Measurements from ENCODE around the gene DTNB.

DTNB gene

DNA sequence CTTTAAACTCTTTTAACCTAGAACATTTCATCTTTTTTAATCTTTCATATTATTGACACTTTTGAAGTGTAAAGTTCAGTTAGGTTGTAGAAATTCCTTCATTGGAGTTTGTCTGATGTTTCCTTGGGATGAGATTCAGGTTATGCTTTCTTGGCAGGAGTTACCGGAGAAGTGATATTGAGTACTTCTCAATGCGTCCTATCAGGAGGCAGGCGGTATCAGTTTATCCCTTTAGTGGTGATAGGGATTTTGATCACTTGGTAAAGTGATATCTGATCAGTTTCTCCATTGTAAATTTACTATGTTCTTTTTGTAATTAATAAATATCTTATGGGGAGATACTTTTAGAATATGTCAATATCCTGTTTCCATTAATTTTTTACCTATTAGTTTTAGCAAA lies 78.4 kb downstream of the DTNB start:
- Mint-ChIP-seq H3K9me3 (no peaks in the 10 kb centered on the region), H3K27ac (no peak overlapping the region), H3K27me3 (no peaks in the 10 kb centered on the region), H3K4me3 (no peak overlapping the region), H3K36me3 (peaks cover 8% of the 10 kb centered on the region), H3K4me1 (no peaks in the 10 kb centered on the region)
- no peak for ATAC-seq

GRCh38 chr2:25592766-25593292 lies 80.5 kb downstream of the DTNB start:
- no peaks in the 10 kb centered on the region for H3K27me3 Mint-ChIP-seq
- H3K9me3 Mint-ChIP-seq = no peaks in the 10 kb centered on the region
- ATAC-seq = no peak
- no peaks in the 10 kb centered on the region for H3K4me1 Mint-ChIP-seq
- no peaks in the 10 kb centered on the region for H3K36me3 Mint-ChIP-seq
- H3K27ac Mint-ChIP-seq = no peak overlapping the region
- no peak overlapping the region for H3K4me3 Mint-ChIP-seq

- Mint-ChIP-seq H3K4me1 (peaks cover 9% of the 10 kb centered on the region), H3K4me3 (no peak overlapping the region), H3K27ac (no peak overlapping the region)
Measured at GRCh38 chr2:25590921-25591505, 82.4 kb downstream of the DTNB start.

DNA sequence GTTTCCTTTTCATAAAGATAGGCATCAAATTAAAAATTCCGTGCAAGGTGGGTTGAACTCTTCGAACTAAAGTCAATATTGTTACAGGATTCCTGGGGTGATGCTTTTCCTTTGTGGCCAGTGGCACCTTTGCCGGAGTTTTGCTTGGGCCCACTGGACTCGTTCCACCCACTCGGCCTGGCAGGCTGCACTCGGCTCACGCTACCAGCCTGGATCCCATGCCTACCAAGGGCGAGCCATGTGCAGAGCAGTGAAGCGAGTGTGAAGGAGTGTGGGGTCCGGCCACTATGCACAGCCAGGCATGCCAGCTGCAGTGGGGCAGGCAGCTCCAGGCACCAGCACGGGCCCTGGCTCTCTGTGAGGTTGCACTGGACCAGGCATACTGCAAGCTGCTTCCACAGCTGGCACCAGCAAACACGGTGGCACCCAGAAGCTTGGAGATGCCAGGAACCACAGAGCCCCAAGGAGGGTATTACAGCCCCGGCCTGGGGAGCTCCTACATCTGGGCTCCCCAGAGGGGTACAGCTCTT lies 83.6 kb downstream of the DTNB start:
- no peaks in the 10 kb centered on the region for H3K27me3 Mint-ChIP-seq
- H3K9me3 Mint-ChIP-seq = no peaks in the 10 kb centered on the region
- H3K36me3 Mint-ChIP-seq = no peaks in the 10 kb centered on the region
- no peak overlapping the region for H3K27ac Mint-ChIP-seq
- H3K4me1 Mint-ChIP-seq = peaks cover 17% of the 10 kb centered on the region
- ATAC-seq = no peak
- H3K4me3 Mint-ChIP-seq = no peak overlapping the region

More at GRCh38 chr2:25590921-25591505, 82.4 kb downstream of the DTNB start:
- no peaks in the 10 kb centered on the region for H3K27me3 Mint-ChIP-seq
- H3K36me3 Mint-ChIP-seq = no peaks in the 10 kb centered on the region
- no peaks in the 10 kb centered on the region for H3K9me3 Mint-ChIP-seq
- no peak for ATAC-seq

DNA sequence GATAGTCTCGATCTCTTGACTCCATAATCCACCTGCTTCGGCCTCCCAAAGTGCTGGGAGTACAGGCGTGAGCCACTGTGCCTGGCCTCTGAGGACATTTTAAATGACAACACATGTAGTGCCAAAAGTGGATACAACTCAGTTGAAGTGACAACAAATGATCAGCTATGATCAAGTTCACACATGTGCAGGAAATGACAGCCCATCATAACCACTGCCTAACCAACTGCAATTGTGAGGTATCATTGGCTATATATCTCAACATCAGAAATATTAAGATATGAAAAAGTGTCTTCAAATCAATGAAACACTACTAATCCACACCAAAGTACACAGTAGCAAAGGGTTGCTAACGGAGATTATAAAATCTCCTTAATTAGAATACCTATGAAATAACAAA lies 84.8 kb downstream of the DTNB start:
- no peak for ATAC-seq
- no peaks in the 10 kb centered on the region for H3K9me3 Mint-ChIP-seq
- no peaks in the 10 kb centered on the region for H3K36me3 Mint-ChIP-seq
- H3K27ac Mint-ChIP-seq = no peak overlapping the region
- no peak overlapping the region for H3K4me3 Mint-ChIP-seq
- H3K4me1 Mint-ChIP-seq = peaks cover 17% of the 10 kb centered on the region
- no peaks in the 10 kb centered on the region for H3K27me3 Mint-ChIP-seq

DNA sequence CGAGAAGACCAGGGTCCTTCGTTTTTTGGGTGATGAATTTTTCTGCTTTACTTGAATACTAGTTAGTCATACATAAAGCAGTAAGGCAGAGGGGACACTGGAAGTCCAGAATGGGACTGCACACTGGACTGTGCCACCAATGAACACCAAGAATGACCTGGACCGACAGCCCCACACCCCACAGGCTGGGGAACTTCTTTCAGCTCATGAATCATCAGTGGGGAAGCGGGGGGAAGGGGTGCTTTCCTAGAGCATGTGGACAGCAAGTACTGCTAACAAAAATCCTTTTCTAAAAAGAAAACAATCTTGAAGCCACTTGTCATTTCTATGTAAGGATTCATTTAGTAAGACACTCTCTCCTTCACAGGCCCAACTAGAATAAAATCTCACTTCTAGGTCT lies 86.0 kb downstream of the DTNB start:
- Mint-ChIP-seq H3K4me3 (no peak overlapping the region), H3K27ac (no peak overlapping the region), H3K4me1 (peaks cover 22% of the 10 kb centered on the region), H3K36me3 (no peaks in the 10 kb centered on the region), H3K27me3 (no peaks in the 10 kb centered on the region), H3K9me3 (no peaks in the 10 kb centered on the region)
- ATAC-seq = peak; percentile 55

GRCh38 chr2:25586726-25587144 lies 86.6 kb downstream of the DTNB start:
- Mint-ChIP-seq H3K4me3 (no peak overlapping the region), H3K4me1 (peaks cover 28% of the 10 kb centered on the region)

GRCh38 chr2:25585189-25585588 lies 88.2 kb downstream of the DTNB start:
- no peak for ATAC-seq
- H3K27ac Mint-ChIP-seq = no peak overlapping the region

More at GRCh38 chr2:25586726-25587144, 86.6 kb downstream of the DTNB start:
- no peaks in the 10 kb centered on the region for H3K36me3 Mint-ChIP-seq
- peak; percentile 75 for ATAC-seq
- H3K9me3 Mint-ChIP-seq = no peaks in the 10 kb centered on the region
- H3K27me3 Mint-ChIP-seq = no peaks in the 10 kb centered on the region
- peak overlapping the region; percentile 3 for H3K27ac Mint-ChIP-seq

DNA sequence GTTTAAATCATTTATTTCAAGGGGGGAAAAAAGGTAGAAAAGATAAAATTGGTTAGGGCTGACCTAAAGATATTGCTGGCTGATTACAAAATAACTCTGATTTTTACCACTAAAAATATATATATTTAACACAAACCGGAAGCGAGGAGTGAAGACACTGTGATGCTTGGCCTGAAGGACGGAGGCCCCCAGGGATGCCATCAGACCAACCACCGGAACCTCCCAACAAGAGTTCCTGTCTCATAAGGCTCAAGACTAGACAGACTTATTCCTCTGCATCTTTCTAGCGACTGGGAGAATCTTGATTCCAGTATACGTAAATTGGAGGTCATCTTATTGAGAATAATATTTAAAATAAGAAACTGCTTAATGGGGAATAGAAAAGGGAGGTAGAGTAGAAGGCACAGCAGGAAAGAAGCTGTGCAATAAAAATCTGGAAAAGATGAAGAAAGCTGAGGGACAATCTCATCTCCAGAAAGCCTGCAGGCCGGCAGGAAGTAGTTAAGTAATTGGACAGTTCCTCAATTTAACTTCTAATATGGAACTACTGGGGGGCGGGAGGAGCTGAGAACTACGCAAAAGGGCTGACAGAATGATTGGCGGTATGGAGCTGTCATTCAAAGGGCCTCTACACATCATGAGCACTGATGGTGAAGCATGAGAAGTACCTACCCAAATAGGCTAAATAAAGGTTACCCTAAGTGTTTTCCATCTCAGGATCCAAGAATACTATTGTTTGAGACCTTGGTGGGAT lies 91.1 kb downstream of the DTNB start:
- peaks cover 31% of the 10 kb centered on the region for H3K4me1 Mint-ChIP-seq
- peak overlapping the region; percentile 67 for H3K27ac Mint-ChIP-seq
- H3K36me3 Mint-ChIP-seq = peaks cover 7% of the 10 kb centered on the region
- no peaks in the 10 kb centered on the region for H3K9me3 Mint-ChIP-seq
- peak; percentile 80 for ATAC-seq
- no peaks in the 10 kb centered on the region for H3K27me3 Mint-ChIP-seq
- no peak overlapping the region for H3K4me3 Mint-ChIP-seq

More at GRCh38 chr2:25585189-25585588, 88.2 kb downstream of the DTNB start:
- no peaks in the 10 kb centered on the region for H3K9me3 Mint-ChIP-seq
- no peaks in the 10 kb centered on the region for H3K36me3 Mint-ChIP-seq
- H3K4me1 Mint-ChIP-seq = peaks cover 31% of the 10 kb centered on the region
- no peak overlapping the region for H3K4me3 Mint-ChIP-seq
- no peaks in the 10 kb centered on the region for H3K27me3 Mint-ChIP-seq

DNA sequence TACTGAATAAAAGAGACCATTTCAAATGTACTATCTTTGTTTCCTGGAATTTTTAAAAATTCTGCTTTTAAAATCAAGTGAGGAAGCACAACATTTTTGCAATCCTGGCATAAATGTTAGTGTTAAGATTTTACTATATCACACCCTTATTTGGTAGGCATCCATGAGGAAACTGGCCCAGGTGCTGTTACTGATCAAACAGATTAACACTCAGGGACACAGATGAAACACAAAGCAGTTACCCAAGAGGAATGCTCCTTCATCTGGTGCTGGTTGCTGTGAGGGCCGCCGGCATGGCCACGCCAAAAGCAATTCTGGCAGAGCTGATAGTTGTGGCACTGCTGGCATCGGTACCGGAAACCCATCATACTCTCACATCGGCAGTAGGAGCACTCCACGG lies 96.8 kb downstream of the DTNB start:
- ATAC-seq = no peak
- H3K9me3 Mint-ChIP-seq = no peaks in the 10 kb centered on the region
- H3K27ac Mint-ChIP-seq = no peak overlapping the region
- peaks cover 1% of the 10 kb centered on the region for H3K4me1 Mint-ChIP-seq
- H3K4me3 Mint-ChIP-seq = no peak overlapping the region
- H3K36me3 Mint-ChIP-seq = peaks cover 23% of the 10 kb centered on the region
- no peaks in the 10 kb centered on the region for H3K27me3 Mint-ChIP-seq

GRCh38 chr2:25572638-25573037 lies 100.7 kb downstream of the DTNB start:
- Mint-ChIP-seq H3K27ac (no peak overlapping the region), H3K27me3 (no peaks in the 10 kb centered on the region), H3K4me3 (no peak overlapping the region)

DNA sequence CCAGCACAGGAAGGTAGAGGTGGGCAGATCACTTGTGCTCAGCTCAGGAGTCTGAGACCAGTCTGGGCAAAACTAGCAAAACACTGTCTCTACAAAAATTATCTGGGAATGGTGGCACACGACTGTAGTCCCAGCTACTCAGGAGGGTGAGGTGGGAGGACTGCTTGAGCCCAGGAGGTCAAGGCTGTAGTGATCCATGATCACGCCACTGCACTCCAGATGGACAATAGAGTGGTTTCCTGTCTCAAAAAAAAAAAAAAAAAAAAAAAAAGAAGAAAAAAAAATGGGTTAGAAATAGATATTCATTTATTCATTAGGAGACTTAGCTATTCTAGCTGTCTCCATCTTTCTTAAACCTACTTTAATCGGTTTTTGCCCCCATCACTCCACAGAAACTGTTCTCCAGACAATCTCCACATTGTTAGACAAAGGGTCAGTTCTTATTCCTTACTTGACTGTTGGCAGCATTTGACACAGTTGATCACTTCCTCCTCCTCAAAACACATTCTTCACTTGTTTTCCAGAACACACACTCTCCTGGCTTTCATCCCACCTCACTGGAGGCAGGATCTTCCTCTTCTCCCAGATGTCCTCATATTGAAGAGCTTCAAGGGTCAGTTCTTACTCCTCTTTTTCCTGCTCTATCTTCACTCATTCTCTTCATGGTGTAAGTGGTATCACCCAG lies 103.1 kb downstream of the DTNB start:
- no peak overlapping the region for H3K4me3 Mint-ChIP-seq
- no peak overlapping the region for H3K27ac Mint-ChIP-seq
- H3K4me1 Mint-ChIP-seq = peaks cover 17% of the 10 kb centered on the region
- H3K27me3 Mint-ChIP-seq = no peaks in the 10 kb centered on the region
- no peaks in the 10 kb centered on the region for H3K9me3 Mint-ChIP-seq
- H3K36me3 Mint-ChIP-seq = peaks cover 9% of the 10 kb centered on the region
- ATAC-seq = no peak

More at GRCh38 chr2:25572638-25573037, 100.7 kb downstream of the DTNB start:
- no peaks in the 10 kb centered on the region for H3K9me3 Mint-ChIP-seq
- peaks cover 16% of the 10 kb centered on the region for H3K36me3 Mint-ChIP-seq
- ATAC-seq = no peak
- H3K4me1 Mint-ChIP-seq = peaks cover 3% of the 10 kb centered on the region

GRCh38 chr2:25567406-25567805 lies 106.0 kb downstream of the DTNB start:
- Mint-ChIP-seq H3K27ac (peak overlapping the region; percentile 40), H3K36me3 (peaks cover 8% of the 10 kb centered on the region), H3K9me3 (no peaks in the 10 kb centered on the region), H3K4me1 (peaks cover 23% of the 10 kb centered on the region), H3K27me3 (no peaks in the 10 kb centered on the region), H3K4me3 (no peak overlapping the region)
- ATAC-seq = peak; percentile 71

DNA sequence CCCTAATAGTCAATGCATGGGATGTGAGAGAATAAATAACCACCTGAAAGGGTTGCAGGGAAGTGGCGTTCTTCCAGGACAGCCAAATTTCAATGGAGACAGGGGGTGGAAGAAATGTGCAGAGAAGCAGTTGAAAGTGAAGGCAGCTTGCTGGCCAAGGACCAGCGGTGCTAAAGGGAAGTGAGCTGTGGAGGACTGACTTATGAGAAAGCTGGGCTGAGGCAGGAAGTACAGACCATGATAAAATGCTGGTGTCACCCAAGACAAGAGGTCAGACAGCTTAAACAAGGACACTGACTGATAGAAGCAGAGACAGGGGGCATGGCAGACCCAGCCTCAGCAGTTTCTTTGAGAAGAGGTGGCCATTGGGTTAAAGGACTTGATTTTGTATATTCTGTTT lies 106.7 kb downstream of the DTNB start:
- Mint-ChIP-seq H3K27me3 (no peaks in the 10 kb centered on the region), H3K4me3 (no peak overlapping the region), H3K9me3 (peaks cover 3% of the 10 kb centered on the region), H3K4me1 (peaks cover 30% of the 10 kb centered on the region), H3K36me3 (peaks cover 8% of the 10 kb centered on the region), H3K27ac (peak overlapping the region; percentile 64)
- peak; percentile 84 for ATAC-seq

GRCh38 chr2:25566094-25566493 lies 107.3 kb downstream of the DTNB start:
- peak overlapping the region; percentile 64 for H3K27ac Mint-ChIP-seq
- H3K4me1 Mint-ChIP-seq = peaks cover 36% of the 10 kb centered on the region
- no peak for ATAC-seq
- H3K4me3 Mint-ChIP-seq = no peak overlapping the region
- no peaks in the 10 kb centered on the region for H3K27me3 Mint-ChIP-seq
- H3K36me3 Mint-ChIP-seq = peaks cover 8% of the 10 kb centered on the region
- H3K9me3 Mint-ChIP-seq = peaks cover 3% of the 10 kb centered on the region
